Activated CD4-positive, CD25-positive, alpha-beta regulatory T cell treated with anti-CD3 and anti-CD28 coated beads, Interleukin-2, amount 50 U/mL, for 24 hours (primary cell): ENCODE measurements around the gene SSR3.
A peak's percentile ranks its signal among the peaks of the same experiment; 100 is the strongest.
"Not testable (repeated sequence)": the region's sequence is repeated elsewhere in the genome, so short reads cannot be mapped to it uniquely, and the experiment has no call there.

ENCODE experiments used
- ATAC-seq, 2 donors: fragments of 150-1000 bp; cut with Tn5 transposase; one replicate each; pipeline ENCODE4 v1.10.0; 2021; ENCODE audit warnings: mild to moderate bottlenecking in 1 of 2, moderate library complexity in 1 of 2

SSR3 gene

DNA sequence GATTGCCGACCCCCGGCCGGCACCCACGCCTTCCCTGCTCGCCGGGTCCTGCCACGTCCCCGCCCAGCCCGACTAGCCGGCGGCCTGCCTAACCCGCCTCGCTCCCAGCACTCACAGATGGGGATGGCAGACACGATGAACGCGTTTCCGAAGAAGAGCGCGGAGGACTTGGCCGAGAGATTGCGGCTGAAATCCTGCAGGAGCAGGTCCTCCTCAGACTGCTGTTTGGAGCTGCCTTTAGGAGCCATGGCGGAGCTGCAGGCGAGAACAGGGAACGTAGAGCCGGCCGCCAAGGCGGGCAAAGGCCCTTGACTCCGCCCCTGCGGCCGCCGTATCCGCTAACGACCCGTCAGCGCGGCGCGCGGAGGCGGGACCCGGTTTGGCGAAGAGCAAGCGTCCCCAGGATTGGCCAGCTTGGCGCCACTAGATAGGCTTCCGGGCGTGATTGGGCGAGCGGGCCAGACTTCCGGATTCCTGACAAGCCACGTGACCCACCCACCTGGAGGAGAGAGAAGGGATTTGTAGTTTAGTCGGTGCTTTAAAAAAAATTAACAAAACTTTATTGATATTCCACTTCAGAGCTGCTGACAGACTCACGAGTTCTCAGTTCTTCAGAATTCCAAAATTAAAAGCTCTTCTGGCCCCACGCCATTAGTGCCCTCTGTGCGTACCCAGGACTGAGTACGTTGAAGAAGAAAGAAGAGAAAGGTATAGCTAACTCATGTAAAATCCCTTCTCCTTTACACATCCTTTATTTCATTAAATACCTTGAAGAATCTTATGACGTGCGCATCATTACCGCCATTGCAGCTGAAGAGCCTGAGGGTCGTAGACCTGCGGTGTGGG is at the start of gene SSR3:
Gene SSR3 (minus strand): TSS at position 276 of the 846 bp plus-strand sequence. CDS start 28 bp downstream, at position 248.
- peak; percentile 99 for ATAC-seq

DNA sequence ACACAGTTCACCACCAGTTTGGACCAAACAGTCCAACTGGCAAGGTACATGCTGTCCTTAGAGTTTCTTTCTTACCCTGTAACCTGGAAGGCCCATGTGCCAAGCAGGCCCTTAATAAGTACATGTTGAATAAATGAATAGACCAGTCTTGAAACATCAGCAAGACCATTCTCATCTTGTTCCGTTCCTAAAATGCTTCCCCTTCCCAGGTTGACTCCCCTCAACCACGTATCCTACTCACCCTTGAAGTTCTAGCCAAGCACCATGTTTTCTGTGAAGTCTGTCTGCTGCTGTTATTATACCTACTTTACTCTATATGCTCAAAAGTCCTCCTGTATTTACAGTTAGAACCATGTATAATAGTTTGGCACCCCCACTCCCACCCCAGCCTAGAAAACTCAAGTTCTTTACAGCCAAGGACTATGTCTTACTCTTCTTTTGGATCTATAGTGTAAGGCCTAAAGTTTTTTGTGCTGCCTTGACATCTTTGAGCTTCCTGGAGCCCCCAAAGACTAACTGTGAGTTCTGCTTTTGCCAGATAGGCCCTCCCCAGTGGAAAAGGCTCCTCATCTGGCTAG is 49.2 kb upstream of the SSR3 start:
- no peak for ATAC-seq

DNA sequence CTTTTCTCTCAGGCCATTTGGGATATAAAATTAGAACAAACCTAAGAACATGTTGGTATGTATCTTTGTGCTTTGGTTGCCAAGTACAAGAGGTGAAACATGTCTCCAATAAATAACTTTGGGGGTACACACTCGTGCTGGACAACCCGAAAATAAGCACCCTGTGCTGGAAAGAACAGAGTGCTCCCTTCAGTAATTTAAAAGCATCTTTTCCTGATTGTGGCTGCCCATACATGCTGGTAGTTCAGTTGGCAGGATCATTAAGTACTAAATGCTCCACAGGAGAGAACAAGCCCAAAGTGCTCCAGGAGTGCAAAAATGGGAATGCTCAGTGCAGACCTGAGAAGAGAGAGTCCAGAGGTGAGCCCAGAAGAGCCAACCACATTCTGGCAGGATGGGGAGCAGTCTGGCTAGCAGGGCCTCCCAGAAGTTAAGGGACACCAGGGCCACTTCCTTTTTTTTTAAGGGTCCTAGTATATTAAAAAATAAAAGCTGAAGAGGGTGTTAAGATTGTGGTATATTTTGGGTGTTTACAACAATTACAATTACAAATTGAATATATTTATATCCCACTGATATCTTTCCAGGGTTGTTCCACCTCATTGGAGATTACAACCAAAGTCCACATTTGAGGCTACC is 48.6 kb upstream of the SSR3 start:
- ATAC-seq: no peak

DNA sequence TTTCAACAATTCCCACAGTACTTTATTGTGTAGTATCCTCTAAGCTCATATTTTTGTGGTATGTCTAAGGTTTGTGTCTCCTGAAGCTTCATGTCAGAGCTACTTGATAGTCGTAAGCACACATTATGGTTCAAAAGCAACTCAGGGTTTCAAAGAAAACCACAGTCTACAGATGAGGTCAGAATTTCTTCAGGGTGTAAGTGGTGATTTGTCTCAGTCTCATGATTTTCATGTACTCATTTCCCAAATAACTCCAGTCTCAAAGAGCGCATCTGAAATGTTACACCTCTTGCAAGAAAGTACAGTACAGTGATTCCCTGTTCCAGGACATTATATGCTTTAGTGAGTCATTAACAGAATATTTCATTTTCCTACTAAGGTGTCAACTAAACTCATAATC is 47.5 kb upstream of the SSR3 start:
- peak; percentile 27 to 36 for ATAC-seq

DNA sequence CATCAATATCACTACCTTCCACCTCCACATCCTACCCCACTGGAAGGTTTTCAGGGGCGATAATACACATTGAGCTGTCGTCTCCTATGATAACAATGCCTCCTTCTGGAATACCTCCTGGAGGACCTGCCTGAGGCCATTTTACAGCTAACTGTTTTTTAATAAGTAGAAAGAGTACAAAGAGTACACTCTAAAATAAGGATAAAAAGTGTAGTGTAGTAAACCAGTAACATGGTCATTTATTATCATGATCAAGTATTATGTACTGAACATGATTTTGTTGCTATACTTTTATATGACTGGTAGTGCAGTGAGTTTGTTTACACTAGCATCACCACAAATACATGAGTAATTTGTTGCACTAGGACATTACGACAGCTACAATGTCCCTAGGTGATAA is 46.6 kb upstream of the SSR3 start:
- ATAC-seq: no peak

DNA sequence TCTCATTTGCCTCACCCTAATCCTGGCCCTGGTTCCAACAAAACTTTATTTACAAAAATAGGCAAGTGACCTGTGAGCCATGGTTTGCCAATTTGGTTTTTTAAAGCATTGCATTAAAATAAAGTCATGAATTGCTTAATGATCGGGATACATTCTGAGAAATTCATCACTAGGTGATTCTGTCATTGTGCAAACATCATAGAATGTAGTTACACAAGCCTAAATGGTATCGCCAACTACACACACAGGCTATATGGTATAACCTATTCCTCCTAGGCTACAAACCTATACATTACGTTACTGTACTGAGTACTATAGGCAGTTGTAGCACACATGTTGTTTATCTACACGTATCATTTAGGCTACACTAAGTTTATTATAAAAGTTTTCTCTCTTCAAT is 45.9 kb upstream of the SSR3 start:
- ATAC-seq: no peak

DNA sequence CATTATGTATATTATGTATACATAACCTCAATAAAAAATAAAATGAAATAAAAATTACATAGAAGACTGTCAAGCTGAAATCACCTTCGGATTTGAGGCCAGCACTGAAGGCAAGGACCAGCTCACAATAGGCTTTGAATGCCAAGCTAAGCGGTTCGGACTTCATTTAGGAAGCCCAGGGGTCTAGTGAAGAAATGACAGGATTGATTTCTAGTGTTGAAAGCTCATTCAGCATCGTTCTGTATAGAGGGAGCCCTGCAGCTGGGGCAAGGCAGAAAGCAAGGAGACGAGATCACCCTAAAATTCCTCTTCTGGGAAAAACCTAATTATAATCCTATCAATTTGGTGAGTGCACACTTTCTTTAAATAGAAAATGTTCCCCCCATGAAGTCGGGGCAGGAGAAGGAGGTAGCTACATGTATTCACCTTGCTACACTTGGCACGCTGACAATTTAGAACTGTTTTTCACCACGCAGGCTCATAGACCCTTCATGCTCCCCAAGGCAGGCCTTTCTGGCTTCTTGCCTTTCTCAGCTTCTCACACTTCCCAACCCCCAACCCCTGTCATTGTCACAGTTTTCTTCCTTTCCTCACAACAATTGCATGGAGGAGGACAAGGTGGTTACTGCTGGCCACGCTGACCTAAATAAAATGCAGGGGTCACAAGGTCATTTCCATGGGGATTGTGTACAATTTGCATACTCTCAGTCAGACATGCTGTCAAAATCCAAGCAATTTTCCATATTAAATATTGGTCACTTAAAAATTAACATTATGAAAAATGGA is 44.4 kb upstream of the SSR3 start:
- no peak for ATAC-seq

DNA sequence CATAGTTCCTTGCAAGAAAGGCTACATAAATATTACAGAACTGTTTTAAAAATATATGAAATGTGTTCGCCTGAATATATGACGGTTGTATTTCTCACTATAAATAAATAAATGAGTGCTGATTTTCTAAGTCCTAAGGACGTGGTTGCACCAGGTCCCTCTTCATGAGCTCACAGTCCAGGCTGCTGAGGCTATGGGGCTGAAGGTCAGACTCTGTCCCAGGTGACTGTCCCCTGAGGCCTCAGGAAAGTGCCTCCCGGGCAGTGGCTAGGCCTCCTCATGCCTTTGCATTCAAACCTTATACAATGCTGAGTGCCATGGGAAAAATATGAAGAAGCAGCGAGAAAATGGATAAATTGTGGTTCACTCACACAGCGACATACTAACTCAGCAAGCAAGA is 43.5 kb upstream of the SSR3 start:
- ATAC-seq: no peak

DNA sequence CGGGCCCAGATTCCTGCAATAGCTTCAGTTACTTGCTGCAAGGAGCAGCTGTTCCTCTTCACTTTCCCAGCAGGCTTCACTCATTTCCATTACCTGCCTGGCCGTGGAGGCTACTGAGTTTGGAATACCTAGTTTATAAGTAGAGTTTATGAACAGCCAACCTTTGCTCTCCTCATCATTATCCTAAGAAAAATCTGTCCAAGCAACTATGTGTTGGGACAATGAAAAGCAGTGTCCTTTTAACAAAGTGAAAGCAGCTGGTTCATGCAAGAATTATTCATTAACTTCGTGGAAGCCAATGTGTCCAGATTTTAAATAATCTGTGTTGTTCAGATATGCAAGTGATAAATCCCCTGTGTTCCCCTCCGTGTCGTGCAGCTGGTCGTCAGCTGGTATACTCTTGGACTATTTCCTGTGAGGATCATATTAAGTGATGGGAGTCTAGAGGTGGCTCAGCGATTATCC is 39.3 kb upstream of the SSR3 start:
- ATAC-seq: no peak

DNA sequence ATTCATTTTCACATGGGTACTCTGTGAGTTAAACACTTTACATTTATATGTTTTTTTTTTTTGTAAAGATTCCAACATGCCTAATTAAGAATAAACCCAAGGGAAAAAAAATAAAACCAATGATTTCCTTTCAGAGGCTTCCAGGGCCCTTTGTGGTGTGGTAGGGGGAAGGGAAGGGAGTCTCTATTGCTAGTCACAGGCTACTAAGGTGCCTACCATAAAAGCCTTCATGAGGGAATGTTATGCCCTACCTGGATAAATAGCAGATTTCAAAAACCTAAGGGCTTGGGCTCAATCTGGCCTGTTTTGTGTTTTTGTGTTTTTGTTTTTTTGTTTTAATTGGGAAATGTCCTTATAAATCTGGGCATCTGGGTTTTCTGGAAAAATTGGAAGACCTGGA is 38.9 kb upstream of the SSR3 start:
- ATAC-seq: no peak

DNA sequence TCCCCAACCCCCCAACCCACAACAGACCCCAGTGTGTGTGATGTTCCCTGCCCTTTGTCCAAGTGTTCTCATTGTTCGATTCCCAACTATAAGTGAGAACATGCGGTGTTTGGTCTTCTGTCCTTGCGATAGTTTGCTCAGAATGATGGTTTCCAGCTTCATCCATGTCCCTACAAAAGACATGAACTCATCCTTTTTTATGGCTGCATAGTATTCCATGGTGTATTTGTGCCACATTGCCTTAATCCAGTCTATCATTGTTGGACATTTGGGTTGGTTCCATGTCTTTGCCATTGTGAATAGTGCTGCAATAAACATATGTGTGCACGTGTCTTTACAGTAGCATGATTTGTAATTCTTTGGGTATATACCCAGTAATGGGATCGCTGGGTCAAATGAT is 34.9 kb upstream of the SSR3 start:
- ATAC-seq: not testable (repeated sequence)

DNA sequence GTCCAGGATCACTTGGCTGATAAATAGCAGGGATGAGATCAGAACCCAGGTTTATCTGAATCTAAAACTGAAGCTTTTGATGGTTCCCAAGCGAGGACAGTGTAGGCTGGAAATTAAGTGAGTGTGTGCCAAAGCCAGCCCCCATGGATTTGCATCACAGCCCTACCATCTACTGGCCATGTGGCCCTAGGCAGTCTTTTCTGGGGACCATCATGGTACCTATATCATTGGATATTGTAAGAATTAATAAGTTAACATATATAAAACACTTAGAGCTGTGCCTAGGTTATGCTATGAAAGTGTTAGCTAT is 32.8 kb upstream of the SSR3 start:
- ATAC-seq: no peak

DNA sequence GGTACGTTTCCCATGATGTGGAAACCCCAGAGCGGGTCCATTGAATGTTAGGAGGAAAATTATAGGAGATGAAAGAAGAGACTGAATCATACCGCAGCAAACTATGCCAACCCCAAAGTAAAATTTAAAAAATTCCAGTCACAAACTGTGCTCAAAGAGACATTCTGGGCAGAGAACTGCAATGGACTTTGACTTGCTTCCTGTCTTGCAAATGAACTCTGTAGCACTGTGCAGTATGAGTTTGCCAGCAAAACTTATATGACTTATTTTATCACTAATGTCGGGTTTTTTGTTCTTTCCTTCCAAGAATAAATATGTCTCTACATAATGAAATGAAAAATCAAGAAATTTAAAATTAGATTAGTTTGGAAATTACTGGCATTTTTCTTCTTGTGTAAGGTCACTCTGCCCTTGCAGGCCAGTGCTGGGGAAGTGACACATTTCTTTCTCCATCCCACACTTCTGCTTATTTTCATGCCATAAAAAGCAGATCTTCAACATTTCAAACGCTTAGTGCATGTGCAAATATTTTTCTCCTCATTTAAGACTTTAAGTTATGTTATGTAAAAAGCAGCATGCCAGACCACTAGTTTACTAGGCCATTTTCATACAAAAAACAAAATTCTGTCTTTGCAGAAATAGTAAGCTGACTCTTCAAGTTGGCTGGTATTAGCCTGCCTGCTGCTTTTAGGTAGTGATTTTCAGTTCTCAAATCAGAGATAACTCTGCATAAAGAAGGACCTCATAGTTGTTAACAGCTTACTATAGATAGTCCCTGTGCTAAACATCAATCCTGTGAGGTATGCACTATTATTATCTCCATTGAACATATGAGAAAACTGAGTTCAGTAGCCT is 32.2 kb upstream of the SSR3 start:
- ATAC-seq: no peak

DNA sequence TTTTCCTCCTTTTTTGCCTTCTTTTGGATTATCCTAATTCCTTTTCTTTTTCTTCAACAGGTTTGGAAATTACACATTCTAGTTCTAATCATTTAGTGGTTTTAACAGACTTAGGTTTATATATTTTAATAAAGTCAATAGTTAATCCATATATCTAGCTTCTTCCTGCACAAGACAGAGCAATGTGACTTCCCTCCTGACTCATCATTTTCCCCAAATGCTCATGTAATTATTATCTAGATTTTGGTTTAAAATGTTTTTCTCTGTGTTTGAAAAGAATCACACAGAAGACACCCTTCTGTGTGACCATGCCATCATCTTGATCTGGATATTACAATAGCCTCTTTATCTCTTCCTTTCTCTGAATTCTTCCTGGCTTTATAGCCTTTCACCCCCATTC is 28.6 kb upstream of the SSR3 start:
- ATAC-seq: no peak

DNA sequence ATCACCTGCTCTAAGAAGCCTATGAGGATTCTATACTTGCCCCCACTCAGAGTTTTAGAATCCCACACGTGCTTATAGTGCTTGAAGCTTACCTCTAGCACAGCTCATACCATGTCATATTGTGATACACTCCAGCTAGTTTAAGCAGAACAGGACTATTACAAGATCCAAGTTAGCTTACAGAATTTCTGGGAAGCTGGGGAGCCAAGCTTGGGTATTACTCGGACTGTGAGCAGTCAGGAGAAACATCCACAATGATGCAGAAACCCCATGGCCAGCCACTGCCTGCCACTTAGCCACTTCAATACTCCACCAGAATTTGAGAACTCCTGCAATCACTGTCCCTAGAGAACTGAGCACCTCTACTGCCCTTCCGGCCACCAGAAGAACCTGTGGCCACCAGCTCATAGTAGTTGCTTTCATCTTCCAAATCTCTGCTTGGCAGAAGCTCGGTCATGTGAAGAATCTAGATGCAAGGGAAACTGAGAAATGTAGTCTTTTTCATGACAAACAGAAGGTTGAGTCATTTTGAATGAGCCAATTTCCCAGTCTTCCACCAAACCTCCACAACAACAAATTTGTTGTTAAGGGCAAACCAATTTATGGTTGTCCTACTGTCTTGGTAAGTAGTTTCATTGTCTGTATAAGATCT is 27.7 kb upstream of the SSR3 start:
- ATAC-seq: no peak

DNA sequence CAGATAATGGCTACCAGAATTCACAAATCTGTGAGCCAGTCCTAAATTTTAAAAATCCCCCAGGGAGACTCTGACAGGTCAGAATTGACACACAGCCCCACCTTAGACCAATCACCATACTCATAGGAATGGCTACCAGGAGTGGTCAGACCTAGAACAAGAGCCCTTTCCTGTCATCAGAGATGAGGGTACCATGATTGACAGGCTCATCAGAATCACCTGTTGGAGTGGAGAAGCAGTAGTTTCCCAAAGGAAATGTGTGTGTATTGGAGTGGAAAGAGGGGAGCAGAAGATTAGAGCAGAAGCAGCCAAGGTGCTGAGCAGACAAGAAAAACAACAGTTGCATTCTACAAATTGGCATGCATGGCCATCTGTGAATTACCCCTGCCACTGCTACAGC is 27.0 kb upstream of the SSR3 start:
- ATAC-seq: no peak

DNA sequence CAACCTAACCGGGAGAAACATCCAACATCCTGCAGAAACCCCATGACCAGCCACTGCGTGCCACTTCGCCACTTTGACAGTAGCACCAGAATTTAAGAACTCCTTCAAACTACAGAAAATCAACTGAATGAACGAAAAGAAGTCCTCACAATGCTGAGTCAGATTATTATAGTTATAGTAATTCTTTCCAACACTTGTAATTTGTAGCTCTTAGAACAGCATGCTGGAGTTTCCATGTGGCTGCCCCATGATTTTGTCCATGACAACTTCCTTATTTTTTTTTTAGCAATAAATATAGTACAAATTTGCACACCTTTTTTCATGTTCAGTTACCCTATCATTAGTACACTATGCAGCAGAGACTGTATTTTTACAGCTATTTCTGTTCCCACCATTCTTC is 26.1 kb upstream of the SSR3 start:
- ATAC-seq: no peak

DNA sequence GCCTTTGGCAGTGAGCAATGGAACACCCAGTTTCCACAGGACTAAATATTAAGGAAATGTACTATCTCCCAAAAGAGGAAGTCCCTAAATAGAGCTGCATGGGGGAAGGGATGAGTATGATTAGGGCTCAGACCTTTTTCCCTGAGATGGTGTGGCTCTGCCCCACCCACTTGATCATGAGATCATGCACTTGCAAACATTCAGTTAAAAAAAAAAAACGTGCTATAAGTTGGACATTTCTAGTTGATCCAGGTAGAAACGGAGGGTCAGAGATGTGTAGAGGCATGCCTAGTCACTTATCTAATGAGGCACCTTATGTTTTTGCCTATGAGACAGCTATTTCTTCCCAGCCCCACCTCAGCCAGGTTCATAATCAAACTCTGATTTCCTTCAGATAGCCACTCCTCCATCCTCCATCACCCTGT is 24.5 kb upstream of the SSR3 start:
- no peak for ATAC-seq

DNA sequence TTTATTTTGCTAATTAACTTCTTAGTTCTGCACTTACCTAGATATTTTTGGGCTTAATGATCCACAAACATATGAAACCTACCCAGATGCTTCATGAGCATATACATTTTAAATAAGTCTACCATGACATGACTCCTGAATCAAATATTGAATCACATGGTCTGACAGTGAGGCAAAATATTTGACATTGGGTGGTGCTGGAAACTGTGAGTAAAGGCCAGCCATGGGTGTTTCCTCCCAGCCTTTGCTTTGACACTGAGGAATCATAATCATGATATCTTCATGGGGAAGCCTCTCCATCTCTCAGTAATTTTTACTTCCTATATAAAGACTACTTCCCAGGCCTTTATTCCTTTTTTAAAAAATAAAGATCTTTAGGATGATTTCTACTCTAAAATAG is 22.8 kb upstream of the SSR3 start:
- no peak for ATAC-seq

DNA sequence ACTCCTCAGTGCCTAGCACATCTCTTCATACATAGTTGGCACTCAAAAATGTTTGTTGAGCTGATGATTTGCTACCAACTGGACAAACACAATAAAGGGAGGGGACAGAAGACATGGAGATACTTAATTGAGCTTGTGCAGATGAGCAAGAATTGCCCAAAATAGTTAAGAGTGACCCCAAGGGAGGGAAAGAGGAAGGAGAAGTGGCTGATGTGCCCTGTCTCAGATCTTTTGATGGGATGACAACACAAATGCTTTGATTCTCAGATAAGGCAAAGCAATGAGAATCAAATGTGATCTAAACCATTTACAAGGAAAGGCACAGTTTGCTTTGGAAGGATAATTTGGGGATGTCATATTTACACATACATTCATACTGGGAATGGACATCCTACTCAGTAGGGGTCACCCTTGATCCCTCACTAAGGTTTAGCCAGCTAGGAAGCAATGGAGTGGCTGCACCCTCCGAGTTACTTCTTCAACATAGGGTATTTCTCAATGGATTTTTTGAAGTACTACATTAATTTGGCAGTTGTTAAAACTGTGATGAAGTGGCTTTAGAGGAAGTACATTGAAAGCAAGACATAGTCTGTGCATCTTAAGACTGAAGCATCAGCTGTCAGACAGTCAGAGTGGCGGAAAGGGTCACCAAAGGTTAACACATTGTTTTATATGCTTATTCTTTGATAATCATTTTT is 21.9 kb upstream of the SSR3 start:
- ATAC-seq: no peak

DNA sequence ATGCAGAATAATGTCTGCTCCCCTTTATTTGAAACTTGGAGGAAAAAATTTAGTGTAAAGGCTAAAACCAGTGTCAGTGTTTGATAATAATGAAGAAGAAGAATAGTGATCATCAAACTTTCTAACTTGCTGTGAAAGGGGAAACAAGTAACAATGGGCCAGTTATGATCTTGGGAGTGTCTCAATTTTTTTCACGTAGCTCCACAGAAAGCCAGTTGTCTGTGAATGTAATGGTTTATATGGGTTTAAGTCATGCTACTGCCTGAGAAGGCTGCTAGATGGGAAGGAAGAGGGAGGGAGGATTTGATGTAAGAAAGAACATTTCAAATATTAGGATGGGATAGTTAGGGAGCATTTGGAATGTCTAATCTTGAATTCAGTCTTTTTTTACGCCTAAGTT is 21.1 kb upstream of the SSR3 start:
- ATAC-seq: no peak
